Measurements from ENCODE around the gene DGKI. TPM values are rescaled to one million over a fixed set of nuclear protein-coding genes. Genes with fewer than 3 reads are reported as not detected.

The DGKI gene
- total RNA-seq, 1 experiment from 2014 or later, result 0.15 TPM

DNA sequence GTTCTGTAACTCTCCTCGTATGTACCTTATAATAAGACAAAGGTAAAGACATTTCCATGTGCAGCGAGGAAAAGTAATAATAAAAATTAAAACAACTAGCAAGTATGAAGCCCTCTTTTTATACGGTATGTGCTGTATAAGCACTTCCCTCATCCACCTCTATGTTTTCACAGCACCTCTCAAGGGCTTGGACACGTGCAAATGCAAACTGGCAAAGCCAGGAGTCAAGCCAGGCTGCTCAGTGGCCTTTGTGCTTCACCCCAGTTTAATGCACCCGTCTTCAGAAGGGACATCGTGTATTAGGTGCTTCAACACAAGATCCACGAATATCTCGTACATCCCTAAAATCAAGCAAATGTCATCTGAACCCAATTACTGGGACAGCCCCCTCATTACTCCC, 1.3 kb upstream of the DGKI start:
- DNase-seq (ENCODE audit: low read depth, low spot score) (no peak), ATAC-seq (no peak)
- POLR2A ChIA-PET, result no interaction called here
- intact Hi-C loops (cut with micrococcal nuclease), result no loop called here
- BruUV-seq (replicated peaks), result no TSS peak
- H3K4me1 ChIP-seq (ENCODE audit: control insufficient read depth in 1 of 2, insufficient read depth in 2 of 2, low read length in 2 of 2), result no peaks in the 10 kb centered on the region
- no peaks in the 10 kb centered on the region for H3K27me3 ChIP-seq (ENCODE audit: insufficient read depth, low read length)
- H3K27ac ChIP-seq (ENCODE audit: low read depth, low read length), result no peak overlapping the region
- RAD21 ChIA-PET (ENCODE audit: low non-redundant PET in 1 of 2, low total read pairs in 2 of 2, uncharacterized antibody in 2 of 2, unreplicated experiment in 2 of 2), result no interaction called here
- H3K4me3 ChIP-seq (replicated peaks in 1 of 2; ENCODE audit: low read depth in 1 of 2, low read length in 2 of 2), result no peak overlapping the region
- H3K9me2 ChIP-seq (ENCODE audit: insufficient read depth), result no peaks in the 10 kb centered on the region
- H4K20me1 ChIP-seq (ENCODE audit: insufficient read depth), result no peaks in the 10 kb centered on the region
- TF ChIP-seq EGR1 (IDR thresholded peaks at IDR 0.05; ENCODE audit: low read depth), result no peak
- no peak for TF ChIP-seq FOSL1 (IDR thresholded peaks at IDR 0.05; ENCODE audit: low read depth)
- no peak for TF ChIP-seq JUND (IDR thresholded peaks at IDR 0.05)
- no peak for TF ChIP-seq CBX3 (IDR thresholded peaks at IDR 0.05; ENCODE audit: low read depth)
- TF ChIP-seq YY1 (IDR thresholded peaks at IDR 0.05; ENCODE audit: extremely low read depth, insufficient replicate concordance, low read depth, low read length), result no peak
- TF ChIP-seq, protein P1, sequence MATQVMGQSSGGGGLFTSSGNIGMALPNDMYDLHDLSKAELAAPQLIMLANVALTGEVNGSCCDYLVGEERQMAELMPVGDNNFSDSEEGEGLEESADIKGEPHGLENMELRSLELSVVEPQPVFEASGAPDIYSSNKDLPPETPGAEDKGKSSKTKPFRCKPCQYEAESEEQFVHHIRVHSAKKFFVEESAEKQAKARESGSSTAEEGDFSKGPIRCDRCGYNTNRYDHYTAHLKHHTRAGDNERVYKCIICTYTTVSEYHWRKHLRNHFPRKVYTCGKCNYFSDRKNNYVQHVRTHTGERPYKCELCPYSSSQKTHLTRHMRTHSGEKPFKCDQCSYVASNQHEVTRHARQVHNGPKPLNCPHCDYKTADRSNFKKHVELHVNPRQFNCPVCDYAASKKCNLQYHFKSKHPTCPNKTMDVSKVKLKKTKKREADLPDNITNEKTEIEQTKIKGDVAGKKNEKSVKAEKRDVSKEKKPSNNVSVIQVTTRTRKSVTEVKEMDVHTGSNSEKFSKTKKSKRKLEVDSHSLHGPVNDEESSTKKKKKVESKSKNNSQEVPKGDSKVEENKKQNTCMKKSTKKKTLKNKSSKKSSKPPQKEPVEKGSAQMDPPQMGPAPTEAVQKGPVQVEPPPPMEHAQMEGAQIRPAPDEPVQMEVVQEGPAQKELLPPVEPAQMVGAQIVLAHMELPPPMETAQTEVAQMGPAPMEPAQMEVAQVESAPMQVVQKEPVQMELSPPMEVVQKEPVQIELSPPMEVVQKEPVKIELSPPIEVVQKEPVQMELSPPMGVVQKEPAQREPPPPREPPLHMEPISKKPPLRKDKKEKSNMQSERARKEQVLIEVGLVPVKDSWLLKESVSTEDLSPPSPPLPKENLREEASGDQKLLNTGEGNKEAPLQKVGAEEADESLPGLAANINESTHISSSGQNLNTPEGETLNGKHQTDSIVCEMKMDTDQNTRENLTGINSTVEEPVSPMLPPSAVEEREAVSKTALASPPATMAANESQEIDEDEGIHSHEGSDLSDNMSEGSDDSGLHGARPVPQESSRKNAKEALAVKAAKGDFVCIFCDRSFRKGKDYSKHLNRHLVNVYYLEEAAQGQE (IDR thresholded peaks at IDR 0.05; ENCODE audit: low read depth), result no peak
- TF ChIP-seq, protein P2, sequence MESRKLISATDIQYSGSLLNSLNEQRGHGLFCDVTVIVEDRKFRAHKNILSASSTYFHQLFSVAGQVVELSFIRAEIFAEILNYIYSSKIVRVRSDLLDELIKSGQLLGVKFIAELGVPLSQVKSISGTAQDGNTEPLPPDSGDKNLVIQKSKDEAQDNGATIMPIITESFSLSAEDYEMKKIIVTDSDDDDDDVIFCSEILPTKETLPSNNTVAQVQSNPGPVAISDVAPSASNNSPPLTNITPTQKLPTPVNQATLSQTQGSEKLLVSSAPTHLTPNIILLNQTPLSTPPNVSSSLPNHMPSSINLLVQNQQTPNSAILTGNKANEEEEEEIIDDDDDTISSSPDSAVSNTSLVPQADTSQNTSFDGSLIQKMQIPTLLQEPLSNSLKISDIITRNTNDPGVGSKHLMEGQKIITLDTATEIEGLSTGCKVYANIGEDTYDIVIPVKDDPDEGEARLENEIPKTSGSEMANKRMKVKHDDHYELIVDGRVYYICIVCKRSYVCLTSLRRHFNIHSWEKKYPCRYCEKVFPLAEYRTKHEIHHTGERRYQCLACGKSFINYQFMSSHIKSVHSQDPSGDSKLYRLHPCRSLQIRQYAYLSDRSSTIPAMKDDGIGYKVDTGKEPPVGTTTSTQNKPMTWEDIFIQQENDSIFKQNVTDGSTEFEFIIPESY (IDR thresholded peaks at IDR 0.05; ENCODE audit: extremely low read depth, insufficient replicate concordance, low read length), result no peak
- TF ChIP-seq SRF (IDR thresholded peaks at IDR 0.05; ENCODE audit: low read depth), result no peak
- TF ChIP-seq, protein P3, sequence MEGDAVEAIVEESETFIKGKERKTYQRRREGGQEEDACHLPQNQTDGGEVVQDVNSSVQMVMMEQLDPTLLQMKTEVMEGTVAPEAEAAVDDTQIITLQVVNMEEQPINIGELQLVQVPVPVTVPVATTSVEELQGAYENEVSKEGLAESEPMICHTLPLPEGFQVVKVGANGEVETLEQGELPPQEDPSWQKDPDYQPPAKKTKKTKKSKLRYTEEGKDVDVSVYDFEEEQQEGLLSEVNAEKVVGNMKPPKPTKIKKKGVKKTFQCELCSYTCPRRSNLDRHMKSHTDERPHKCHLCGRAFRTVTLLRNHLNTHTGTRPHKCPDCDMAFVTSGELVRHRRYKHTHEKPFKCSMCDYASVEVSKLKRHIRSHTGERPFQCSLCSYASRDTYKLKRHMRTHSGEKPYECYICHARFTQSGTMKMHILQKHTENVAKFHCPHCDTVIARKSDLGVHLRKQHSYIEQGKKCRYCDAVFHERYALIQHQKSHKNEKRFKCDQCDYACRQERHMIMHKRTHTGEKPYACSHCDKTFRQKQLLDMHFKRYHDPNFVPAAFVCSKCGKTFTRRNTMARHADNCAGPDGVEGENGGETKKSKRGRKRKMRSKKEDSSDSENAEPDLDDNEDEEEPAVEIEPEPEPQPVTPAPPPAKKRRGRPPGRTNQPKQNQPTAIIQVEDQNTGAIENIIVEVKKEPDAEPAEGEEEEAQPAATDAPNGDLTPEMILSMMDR (IDR thresholded peaks at IDR 0.05 in 2 of 3, conservative IDR thresholded peaks at IDR 0.05 in 1 of 3; ENCODE audit: borderline replicate concordance in 1 of 3, insufficient read depth in 1 of 3, low read depth in 2 of 3, low read length in 2 of 3), result no peak
- TF ChIP-seq, protein P4, sequence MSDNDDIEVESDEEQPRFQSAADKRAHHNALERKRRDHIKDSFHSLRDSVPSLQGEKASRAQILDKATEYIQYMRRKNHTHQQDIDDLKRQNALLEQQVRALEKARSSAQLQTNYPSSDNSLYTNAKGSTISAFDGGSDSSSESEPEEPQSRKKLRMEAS (IDR thresholded peaks at IDR 0.05), result no peak
- TF ChIP-seq, protein P5, sequence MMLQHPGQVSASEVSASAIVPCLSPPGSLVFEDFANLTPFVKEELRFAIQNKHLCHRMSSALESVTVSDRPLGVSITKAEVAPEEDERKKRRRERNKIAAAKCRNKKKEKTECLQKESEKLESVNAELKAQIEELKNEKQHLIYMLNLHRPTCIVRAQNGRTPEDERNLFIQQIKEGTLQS (IDR thresholded peaks at IDR 0.05), result no peak
- no peak for TF ChIP-seq SIN3A (IDR thresholded peaks at IDR 0.05; ENCODE audit: low read depth)
- no peak for TF ChIP-seq TCF7L2 (IDR thresholded peaks at IDR 0.05; ENCODE audit: borderline replicate concordance, extremely low read depth, insufficient read depth, insufficient read length)
- TF ChIP-seq ZNF274 (IDR thresholded peaks at IDR 0.05; ENCODE audit: low read depth, low read length), result no peak
- no peak for TF ChIP-seq EZH2 (IDR thresholded peaks at IDR 0.05)
- no peak for TF ChIP-seq SP1 (IDR thresholded peaks at IDR 0.05; ENCODE audit: low read depth)
- no peak for TF ChIP-seq CEBPB (IDR thresholded peaks at IDR 0.05; ENCODE audit: low read depth)
- no peak for TF ChIP-seq POLR2A (IDR thresholded peaks at IDR 0.05; ENCODE audit: borderline replicate concordance, extremely low read depth, insufficient read depth, insufficient read length)
- no peaks in the 10 kb centered on the region for H3K79me2 ChIP-seq (ENCODE audit: insufficient read depth, low read length)
- H3K9ac ChIP-seq (ENCODE audit: low read length), result no peak overlapping the region
- H3K36me3 ChIP-seq (ENCODE audit: control insufficient read depth in 1 of 2, insufficient read depth in 2 of 2, low read length in 2 of 2), result no peaks in the 10 kb centered on the region
- CTCF ChIA-PET, result no interaction called here
- H2AFZ ChIP-seq (ENCODE audit: low read depth, low read length, poor library complexity, severe bottlenecking), result no peak overlapping the region
- H3K9me3 ChIP-seq (ENCODE audit: control insufficient read depth in 1 of 2, insufficient read depth in 1 of 2, low read depth in 1 of 2, low read length in 2 of 2), result no peaks in the 10 kb centered on the region
- no peak overlapping the region for H3K4me2 ChIP-seq (ENCODE audit: low read length)

All from HCT116 (cell line).